Skin of body (tissue), 2 donors: ENCODE data around the gene UQCC3. TPM values are rescaled to one million over a fixed set of nuclear protein-coding genes. Genes with fewer than 3 reads are reported as not detected.
"Not testable (repeated sequence)": the region's sequence is repeated elsewhere in the genome, so short reads cannot be mapped to it uniquely, and the experiment has no call there.

Experiments used
- DNase-seq: peaks from one replicate; lab custom pipeline; 2025; lab: John Stamatoyannopoulos, UW
- total RNA-seq: library from RNA; depleted of rRNA; stranded (reverse); fragments of >200 nt; gene quantifications from one replicate; pipeline ENCODE4 v1.2.3, GENCODE V29; 2014

UQCC3 gene, protein sequence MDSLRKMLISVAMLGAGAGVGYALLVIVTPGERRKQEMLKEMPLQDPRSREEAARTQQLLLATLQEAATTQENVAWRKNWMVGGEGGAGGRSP
- total RNA-seq = 5.6 TPM

DNA sequence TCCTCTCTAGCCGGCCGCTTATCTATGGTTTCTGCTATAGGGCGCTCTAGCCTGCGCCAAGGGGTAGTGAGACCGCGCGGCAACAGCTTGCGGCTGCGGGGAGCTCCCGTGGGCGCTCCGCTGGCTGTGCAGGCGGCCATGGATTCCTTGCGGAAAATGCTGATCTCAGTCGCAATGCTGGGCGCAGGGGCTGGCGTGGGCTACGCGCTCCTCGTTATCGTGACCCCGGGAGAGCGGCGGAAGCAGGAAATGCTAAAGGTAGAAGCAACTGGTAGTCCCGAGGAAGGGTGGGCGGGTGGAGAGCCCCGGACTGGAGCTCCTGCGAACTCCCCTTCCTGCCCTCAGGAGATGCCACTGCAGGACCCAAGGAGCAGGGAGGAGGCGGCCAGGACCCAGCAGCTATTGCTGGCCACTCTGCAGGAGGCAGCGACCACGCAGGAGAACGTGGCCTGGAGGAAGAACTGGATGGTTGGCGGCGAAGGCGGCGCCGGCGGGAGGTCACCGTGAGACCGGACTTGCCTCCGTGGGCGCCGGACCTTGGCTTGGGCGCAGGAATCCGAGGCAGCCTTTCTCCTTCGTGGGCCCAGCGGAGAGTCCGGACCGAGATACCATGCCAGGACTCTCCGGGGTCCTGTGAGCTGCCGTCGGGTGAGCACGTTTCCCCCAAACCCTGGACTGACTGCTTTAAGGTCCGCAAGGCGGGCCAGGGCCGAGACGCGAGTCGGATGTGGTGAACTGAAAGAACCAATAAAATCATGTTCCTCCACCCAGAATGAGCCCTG is at the start of gene UQCC3, which contains the start of gene LBHD1:
UQCC3 (plus strand) TSS at position 66 of the 782 bp plus-strand sequence; CDS start at position 139, 73 bp downstream.
LBHD1 (minus strand) TSS at position 660 of the 782 bp plus-strand sequence. CDS start 2,236 bp downstream, outside the sequence.
- DNase-seq = peak; percentile 58

DNA sequence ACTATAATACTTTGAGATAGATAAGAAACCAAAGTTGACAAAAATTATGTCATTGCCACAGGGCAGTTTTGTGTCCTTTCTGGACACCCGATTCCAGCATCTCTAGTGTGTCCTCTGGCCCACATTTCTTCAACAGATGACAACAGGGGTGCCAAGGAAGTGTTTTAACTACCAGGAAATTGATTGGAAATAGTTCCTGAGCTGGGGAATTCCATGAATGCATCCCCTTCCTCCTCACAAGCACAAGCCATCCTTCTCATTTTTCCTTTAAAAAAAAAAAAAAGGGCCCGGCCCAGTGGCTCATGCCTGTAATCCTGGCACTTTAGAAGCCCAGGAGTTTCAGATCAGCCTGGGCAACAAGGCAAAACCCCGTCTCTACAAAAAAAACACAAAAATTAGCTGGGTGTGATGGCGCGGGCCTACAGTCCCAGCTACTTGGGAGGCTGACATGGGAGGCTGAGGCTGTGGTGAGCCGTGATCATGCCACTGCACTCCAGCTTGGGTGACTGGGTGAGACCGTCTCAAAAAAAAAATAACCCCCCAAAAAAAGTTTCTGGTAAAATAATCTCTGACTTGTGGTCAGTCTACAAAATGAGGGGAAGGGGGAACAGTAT is 48.9 kb upstream of the UQCC3 start:
- no peak for DNase-seq

DNA sequence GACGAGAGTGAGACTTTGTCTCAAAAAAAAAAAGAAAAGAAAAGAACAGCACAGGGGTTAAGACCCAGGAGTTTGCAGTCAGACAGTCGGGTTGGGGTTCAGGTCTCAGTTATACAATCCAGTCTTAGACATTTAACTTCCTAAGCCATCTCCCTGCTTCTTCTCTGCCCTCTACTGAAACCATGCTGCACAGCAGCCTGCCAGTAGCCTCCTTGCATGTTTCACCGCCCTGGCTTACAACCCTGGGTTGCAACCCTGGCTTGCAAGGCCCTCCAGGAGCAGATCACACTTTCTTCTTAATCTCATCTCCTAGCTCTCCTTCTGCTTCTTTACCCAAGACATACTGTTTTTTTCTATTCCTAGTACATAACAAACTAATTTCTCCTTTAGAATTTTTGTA is 43.8 kb upstream of the UQCC3 start:
- DNase-seq = no peak

DNA sequence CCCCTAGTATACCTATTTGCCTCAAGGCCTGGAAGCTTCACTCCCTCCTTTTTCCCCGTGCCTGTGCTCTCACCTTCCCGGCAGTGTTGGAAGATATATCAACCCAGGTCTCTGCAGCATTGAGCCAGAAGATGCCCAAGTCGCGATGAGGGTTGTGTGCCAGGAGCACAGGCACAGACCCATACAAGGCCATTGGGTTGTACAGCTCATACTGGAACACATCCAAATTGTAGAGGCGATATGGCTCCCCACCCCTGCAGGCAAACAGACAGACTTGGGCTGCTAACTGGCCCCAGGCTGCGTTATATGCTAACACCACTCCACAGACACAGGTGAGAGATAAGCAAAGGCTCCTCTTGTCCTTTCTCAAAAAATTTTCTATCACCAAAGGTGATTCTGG is 39.0 kb upstream of the UQCC3 start:
- DNase-seq = no peak

DNA sequence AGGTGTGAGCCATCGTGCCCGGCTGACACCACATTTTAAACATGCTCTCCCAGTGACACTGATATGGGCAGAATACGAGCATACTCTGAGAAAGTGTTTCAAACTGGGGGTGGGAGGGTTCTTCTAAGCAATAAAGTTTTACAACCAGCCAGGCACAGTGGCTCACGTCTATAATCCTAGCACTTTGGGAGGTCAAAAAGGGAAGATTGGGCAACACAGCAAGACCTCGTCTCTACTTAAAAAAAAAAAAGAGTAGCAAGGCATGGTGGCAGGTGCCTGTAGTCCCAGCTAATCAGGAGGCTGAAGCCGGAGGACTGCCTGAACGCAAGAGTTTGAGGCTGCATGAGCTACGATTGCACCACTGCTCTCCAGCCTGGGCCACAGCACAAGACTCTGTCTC is 27.3 kb upstream of the UQCC3 start:
- no peak for DNase-seq

DNA sequence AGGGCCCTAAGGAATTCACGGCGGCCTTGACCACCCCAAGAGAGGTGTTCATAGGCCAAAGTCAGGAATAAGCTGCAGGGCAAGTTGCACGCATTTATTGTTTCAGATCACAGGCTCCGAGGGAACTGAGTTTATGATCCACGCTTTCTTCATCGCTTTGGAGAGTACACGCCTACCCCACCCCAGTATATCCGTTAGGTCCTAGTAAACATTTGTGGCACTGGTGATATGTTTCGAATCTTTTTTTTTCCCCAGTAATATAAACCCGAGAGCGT is 25.9 kb upstream of the UQCC3 start:
- no peak for DNase-seq

DNA sequence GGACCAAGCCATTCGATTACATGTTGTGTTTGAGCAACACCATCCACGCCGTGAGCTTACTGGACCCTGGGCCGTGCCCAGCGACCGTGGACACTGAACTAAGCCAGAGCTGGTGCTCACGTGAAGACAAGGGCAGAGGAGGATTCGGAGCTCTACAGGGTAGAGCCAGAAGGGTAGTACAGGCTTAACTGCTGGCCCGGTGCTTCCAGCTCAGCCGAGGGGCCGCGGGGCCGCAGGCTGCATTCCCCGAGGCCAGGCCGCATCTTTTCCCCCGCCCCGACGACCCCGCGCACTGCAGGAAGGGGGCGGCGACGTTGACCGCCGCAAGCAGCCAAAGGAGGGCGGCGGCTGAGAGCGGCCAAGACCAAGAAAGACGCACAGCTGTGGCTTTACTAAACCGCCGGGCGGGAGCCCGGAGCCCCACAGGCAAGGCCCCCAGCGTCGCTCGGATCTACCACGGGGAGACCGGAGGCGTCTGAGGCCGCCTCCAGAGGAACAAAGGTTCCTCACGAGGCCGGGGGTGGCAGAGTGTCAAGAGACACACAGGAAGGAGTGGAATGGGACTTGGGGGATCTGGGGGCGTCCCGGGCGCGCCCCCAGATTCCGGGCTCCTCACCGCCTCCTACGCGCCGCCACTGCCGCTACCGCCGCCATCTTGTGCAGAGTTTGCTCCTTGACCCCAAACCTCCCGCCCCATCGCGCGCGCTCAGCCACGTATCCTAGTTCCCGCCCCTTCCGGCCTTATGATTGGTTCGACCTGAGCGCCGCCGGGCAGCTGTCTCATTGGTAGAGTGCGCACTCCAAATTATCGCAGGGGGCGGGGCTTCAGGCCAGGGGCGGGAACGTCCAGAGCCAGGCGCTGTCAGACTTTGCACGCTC is 25.3 kb upstream of the UQCC3 start, which contains the start of gene GANAB:
GANAB (minus strand) TSS at position 668 of the 879 bp plus-strand sequence; CDS start at position 654, 14 bp downstream.
- peak; percentile 98 for DNase-seq

DNA sequence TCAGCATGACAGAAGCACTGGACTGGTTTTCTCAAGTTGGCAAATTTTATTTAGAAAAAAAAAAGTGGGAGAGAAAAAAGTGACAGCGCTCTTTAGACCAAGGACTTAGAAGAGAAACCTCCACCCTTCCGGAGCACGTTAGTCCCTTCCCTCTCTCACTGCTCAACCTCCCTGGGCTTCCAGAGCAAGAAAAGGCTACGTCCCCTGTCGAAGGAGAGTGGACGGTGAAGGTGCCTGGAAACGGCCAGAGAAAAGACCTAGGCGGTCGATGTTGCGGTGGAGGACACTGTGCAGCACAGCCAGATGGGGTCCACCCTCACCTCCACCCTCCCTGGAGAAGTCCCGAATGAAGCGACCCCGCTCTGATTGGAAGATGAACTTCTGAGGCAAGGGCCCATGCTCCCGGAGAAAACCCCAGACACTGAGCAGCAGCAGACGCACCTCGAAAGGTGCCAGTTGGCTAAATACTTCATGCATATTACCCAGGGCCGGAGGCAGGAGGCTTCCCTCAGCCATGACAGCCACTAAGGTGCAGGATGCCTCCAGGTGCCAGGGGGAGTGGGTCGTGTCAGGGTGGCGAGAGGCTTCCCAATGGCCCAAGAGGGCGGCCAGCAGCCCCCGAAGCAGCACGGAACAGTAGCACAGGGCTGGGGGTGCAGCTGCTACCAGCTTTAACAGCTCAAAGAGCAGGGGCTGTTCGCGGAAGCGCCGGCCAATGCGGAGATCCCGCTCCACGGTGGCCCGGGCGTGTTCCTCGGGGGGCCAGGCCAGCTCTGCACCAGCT is 24.5 kb upstream of the UQCC3 start:
- no peak for DNase-seq

DNA sequence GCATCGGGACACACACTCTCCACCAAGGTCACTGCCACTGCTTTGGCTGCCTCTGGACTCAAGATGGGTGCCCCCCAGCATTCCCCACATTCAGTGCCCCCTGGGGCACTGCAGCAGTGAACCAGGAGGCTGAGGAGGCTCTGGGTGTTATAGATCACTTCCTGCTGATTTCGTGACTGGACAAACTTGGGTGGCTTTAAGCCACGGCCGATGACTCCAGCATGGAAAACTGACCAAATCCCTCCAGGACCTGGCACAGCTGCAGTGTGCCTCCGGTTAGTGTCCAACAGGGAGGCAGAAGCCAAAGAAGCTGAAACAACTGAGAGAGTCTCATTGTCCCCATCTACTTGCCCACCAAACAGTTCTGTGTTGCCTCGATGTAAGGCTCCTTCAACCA is 23.9 kb upstream of the UQCC3 start:
- DNase-seq = no peak

DNA sequence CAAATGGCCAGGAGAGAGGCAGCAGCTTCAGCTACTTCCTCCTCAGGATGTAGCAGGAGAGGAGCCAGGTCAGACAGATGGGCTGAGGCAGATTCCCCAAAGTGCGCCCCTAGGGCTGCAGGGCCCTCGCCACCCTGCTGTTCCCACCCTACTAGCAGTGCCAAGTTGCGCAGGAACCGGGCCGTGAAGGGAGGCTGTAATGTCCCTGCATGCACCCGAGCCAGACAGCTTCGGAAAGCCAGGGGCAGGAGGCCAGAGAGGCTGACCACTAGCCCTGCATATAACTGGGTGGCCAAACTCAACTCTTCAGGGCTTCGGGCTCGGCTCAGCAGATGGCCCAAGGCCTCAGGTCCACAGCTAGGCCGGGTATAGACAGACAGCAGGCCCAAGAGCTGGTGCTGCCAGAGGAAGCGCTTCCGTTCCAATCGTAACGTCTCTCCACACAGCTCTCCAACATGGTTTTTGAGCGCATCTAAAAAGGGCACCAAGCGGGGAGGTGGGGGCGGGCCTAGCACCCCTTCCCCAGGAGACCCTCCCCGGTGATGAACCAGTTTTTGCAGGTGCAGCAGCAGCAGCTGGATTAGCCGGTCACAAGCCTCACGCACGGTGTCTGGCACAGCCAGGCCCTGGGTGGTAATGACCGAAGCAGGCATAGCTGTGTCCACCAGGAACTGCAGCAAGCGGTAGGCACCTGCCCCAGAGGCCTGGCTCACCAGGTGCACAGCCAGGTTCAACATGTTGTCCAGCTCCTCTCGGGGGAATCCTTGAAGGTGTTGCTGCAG is 23.1 kb upstream of the UQCC3 start:
- no peak for DNase-seq

DNA sequence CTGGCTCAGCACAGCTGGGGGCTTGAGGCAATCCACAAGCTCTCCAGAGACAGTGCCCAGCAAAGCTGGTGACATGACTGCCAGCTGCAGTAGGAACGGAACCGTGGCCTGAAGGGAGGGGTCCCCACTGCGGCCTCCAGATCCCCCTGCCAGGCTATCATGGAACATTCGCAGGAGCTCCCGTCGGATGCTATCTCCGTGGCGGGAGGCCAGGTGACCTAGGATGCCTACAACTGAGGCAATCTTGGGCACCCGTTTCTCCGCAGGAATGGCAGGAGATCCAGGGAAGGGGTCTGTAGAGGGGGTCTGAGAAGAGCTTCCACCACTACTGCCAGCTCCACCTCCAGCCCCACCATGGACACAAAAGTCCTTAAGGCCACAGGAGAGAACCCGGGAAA is 22.5 kb upstream of the UQCC3 start:
- no peak for DNase-seq

DNA sequence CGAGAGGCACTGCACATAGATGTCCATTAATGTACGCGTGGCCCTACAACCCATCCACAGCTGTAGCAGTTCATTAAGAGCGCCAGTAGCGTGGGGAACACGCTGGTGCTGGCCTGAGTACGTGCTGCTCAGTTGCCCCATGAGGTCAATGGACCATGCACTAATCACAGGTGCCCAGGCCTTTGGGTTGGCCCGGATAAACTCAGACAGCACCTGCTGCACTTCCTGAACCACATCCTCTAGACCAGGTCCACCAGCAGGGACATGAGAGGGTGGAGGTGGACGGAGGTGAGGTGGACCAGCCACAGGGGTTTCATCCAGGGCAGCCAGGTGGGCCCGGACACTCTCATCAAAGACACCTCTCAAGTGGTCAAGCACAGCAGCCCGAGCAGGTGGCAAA is 22.0 kb upstream of the UQCC3 start:
- DNase-seq = no peak

DNA sequence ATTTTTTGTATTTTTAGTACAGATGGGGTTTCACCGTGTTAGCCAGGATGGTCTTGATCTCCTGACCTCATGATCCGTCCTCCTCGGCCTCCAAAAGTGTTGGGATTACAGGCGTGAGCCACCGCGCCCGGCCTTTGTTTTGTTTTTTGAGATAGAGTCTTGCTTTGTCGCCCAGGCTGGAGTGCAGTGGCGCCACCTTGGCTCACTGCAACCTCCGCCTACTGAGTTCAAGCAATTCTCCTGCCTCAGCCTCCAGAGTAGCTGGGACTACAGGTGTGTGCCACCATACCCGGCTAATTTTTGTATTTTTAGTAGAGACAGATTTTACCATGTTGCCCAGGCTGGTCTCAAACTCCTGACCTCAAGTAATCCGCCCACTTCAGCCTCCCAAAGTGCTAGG is 21.2 kb upstream of the UQCC3 start:
- DNase-seq = not testable (repeated sequence)

DNA sequence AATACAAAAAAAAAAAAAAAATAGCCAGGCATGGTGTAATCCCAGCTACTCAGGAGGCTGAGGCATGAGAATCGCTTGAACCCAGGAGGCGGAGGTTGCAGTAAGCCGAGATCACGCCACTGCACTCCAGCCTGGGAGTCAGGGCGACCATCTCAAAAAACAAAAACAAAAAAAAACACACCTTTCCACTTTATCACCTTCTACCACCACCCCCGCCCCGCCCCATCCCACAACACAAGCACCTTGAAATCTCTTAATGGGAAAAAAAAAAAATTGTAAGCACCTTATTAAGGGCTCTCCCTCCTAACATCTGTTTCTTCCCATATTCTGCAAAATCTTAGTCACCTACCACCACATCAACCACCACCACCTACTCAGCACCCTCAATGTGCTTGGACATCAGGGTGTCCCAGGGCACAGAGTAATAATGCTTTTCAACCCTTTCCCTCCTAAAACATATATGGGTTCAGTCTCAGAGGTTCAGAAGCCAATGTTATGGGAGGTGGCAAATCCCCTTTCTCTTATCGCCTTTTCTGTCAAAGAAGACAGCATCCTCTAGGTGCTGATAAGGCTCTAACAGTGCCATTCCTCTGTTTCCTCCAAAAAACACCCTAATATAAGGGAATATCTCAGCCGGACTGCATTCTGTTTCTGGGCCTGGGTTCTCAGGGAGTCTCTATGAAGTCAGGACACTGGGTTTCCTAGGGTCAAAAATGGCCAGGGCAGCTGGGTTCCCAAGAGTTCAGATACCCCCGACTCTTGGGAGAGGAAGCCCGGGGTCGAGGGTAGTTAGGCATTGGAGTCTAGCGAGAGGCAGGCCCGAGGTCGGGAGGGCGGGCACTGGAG is 19.1 kb upstream of the UQCC3 start:
- DNase-seq = no peak

DNA sequence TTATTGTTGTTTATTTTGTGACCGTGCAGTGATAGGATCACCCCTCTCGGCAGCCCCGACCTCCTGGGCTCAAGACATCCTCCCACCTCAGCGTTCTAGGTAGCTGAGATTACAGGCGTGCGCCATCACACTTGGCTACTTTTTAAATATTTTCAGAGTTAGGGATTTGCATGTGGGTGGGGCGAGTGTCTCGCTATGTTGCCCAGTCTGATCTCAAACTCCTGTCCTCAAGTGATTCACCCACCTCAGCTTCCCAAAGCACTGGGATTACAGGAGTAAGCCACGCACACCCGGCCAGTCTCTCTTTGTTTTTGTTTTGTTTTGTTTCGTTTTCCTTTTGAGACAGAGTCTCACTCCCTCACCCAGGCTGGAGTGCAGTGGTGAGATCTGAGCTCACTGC is 17.2 kb upstream of the UQCC3 start:
- no peak for DNase-seq

DNA sequence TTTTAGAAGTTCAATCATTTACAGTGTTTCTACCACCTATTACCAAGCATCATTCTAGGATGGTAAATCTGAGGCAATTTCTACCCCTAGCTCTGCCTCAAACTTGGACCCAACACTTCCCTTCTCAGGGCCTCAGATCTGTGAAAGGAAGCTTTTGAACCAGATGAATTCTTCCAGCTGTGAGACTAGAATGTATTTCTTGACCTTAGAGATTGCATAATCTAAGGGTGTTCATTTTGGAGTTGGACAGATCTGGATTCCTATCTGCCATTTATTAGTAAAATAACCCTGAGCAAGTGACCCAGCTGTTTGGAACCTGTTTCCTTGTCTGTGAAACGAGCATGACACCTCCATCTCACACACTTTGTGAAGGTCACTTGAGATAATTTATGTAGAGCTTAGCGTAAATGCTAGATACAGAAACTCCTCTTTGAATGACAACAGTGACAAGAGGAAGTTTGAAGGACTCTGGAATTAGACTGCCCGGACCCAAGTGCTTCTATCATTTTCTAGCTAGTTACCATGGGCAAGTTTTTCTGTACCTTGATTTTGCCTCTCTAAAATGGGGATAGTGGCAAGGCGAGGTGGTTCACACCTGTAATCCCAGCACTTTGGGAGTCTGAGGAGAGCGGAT is 14.6 kb upstream of the UQCC3 start:
- DNase-seq = no peak

DNA sequence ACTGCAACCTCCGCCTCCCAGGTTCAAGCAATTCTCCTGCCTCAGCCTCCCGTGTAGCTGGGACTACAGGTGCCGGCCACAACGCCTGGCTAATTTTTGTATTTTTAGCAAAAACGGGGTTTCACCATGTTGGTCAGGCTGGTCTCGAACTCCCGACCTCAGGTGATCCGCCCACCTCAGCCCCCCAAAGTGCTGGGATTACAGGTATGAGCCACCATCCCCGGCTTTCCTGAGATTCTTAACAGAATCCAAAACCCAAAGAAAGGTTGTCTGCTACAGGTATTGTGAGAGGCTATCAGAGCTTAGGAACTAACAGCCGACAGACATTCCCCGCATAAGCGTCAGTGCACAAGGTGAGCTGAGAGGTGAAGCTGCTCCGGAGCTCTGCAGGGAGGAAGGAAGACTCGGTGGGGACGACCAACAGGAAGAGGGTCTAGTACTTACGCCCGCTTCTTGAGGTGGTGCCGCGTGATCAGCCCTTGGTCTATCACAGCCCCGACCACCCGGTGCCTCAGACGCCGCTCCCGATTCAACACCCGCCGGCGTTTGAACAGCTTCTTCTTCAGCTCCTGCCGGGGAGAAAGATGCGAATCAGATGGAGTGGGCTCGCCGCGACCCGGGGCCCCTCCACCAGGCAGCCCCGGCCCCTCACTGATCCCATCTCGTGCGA is 6.9 kb upstream of the UQCC3 start:
- no peak for DNase-seq

DNA sequence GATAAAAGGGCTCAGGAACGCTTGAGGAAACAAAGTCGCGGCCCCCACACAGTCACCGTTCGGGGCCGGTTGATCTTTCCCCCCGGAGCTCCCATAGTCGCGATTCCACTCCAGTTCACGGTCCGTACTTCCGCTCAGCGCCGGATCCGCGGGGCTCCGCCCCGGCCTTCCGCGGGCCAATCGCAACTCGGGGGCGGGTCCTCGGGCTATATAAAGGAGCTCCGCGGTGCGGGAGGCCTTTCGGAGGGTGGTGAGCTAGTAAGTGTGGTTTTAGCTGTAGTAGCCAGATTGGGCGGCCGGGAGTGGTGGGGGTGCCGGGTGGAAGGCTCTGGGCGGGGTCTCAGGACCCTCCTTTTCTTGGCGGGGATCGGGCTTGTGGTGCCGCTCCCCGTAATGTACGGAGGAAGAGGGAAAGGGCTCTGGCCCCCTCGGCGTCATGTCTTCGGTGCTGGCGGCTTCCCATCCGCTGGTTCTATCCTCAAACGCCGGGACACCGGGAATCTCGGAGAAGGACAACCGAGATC is 6.3 kb upstream of the UQCC3 start, which contains the start of the genes C11orf98 and CSKMT:
C11orf98 (minus strand) TSS at position 136 of the 524 bp plus-strand sequence; CDS start at position 95, 41 bp downstream.
CSKMT (plus strand) TSS at position 238 of the 524 bp plus-strand sequence. CDS start 568 bp downstream, outside the sequence.
- peak; percentile 94 for DNase-seq
